Right lobe of liver (tissue), 6 donors: ENCODE results near the gene PPP6R3. TPM values are rescaled to one million over a fixed set of nuclear protein-coding genes. Genes with fewer than 3 reads are reported as not detected.

Experiments used
- ATAC-seq, 4 donors: fragments of 200-7000 bp; cut with Tn5 transposase; one replicate each; pipeline ENCODE4 v1.9.1; 2020; ENCODE audit warnings: mild to moderate bottlenecking in 4 of 4, moderate library complexity in 4 of 4
- DNase-seq, 3 donors: peaks; one replicate each; pipeline ENCODE4 v3.0.0-alpha.2; 2020
- H3K27ac ChIP-seq, 3 donors: fragments of 200-600 bp; one replicate each; pipeline ENCODE4 v1.8.0; 2022
- H3K27me3 ChIP-seq, 2 donors: fragments of 200-600 bp; one replicate each; pipeline ENCODE4 v1.8.0; 2022
- H3K36me3 ChIP-seq, 4 donors: fragments of 200-600 bp; sonication (generic) in 1 of 4; one replicate each; pipeline versions ENCODE4 v1.5.1 to v1.8.0; 2017 to 2022; ENCODE audit warnings: control low read depth in 1 of 4
- H3K4me1 ChIP-seq, 4 donors: fragments of 200-600 bp; sonication (generic) in 1 of 4; one replicate each; pipeline versions ENCODE4 v1.5.1 to v1.8.0; 2017 to 2022; ENCODE audit warnings: control low read depth in 1 of 4
- H3K4me3 ChIP-seq, 3 donors: fragments of 200-600 bp; one replicate each; pipeline ENCODE4 v1.8.0; 2022
- H3K9me3 ChIP-seq, 4 donors: fragments of 200-600 bp; sonication (generic) in 1 of 4; one replicate each; pipeline versions ENCODE4 v1.5.1 to v1.8.0; 2017 to 2022; ENCODE audit warnings: control low read depth in 1 of 4
- CTCF ChIP-seq, 4 donors: fragments of 200-600 bp in 3 of 4; fragments of 450-650 bp in 1 of 4; IDR thresholded peaks; one replicate each; pipeline versions ENCODE4 v1.5.1 to v1.8.0; 2016 to 2022; ENCODE audit warnings: antibody characterized with exemption in 4 of 4, mild to moderate bottlenecking in 2 of 4
- POLR2A ChIP-seq: fragments of 450-650 bp; IDR thresholded peaks from one replicate; pipeline ENCODE4 v1.6.1; 2017; ENCODE audit warnings: antibody characterized with exemption, mild to moderate bottlenecking
- WGBS: methylation state at CpG from one replicate; pipeline ENCODE4 v1.1.6; 2018; ENCODE audit warnings: low coverage, low lambda C conversion rate; ENCODE audit not compliant: insufficient coverage; ENCODE audit errors: missing lambda C conversion rate; 5-methylcytosine and 5-hydroxymethylcytosine counted together
- intact Hi-C, 2 donors: fragments of 100-400 bp; cut with DNase I; formaldehyde crosslinking; loops; one replicate each; pipeline versions ENCODE4 v1.11.2 to v1.14.1; 2022
- total RNA-seq, 6 experiments: library from RNA; depleted of rRNA in 2 of 6; stranded (reverse); fragments of >200 nt in 2 of 6; fragmentation: NEBNext Ultra II Directional in 3 of 6; extraction: Animal tissue kit (Norgen Biotek cat#: 25700) in 3 of 6; gene quantifications; one replicate each; pipeline versions ENCODE4 v1.1.0 to v1.2.4, GENCODE V29; 2016 to 2023
- donor health status: DM: no; HTN: yes; CAD: no.
- donor health status: DM: no; HTN: no; CAD: no.
- donor health status: DM: no; HTN: no; CAD: no.
- donor health status: DM: no; HTN: yes; CAD: no.
- donor health status: DM: no; HTN: yes; CAD: no.

PPP6R3 gene
- total RNA-seq, 6 experiments from 2014 or later = 35.8 to 48.3 (median 39.2) TPM

GRCh38 chr11:68532727-68533369, 72.3 kb downstream of the PPP6R3 start:
- Histone ChIP-seq H3K27me3 (no peaks in the 10 kb centered on the region), H3K4me1 (peaks cover 0 to 7% (median 3%) of the 10 kb centered on the region in 4 donors), H3K27ac (peak overlapping the region in 1 of 3 donors; percentile 8), H3K36me3 (peaks cover 0 to 4% (median 2%) of the 10 kb centered on the region in 4 donors), H3K9me3 (no peaks in the 10 kb centered on the region), H3K4me3 (no peak overlapping the region)
- 62% methylated on average over 4 of the region's 5 CpGs for WGBS
- intact Hi-C loops = no loop called here
- DNase-seq = no peak
- TF ChIP-seq CTCF (IDR thresholded peaks at IDR 0.05) = no peak
- TF ChIP-seq POLR2A = no peak
- ATAC-seq = peak; percentile 73 to 84 (median 78)

GRCh38 chr11:68533945-68534344, 73.4 kb downstream of the PPP6R3 start:
- Histone ChIP-seq H3K27ac (no peak overlapping the region), H3K4me1 (peaks cover 0 to 7% (median 3%) of the 10 kb centered on the region in 4 donors), H3K36me3 (peaks cover 0 to 13% (median 3%) of the 10 kb centered on the region in 4 donors), H3K9me3 (no peaks in the 10 kb centered on the region), H3K4me3 (no peak overlapping the region), H3K27me3 (no peaks in the 10 kb centered on the region)
- 92% methylated on average over 7 of the region's 7 CpGs for WGBS
- ATAC-seq = no peak
- no peak for DNase-seq
- no peak for TF ChIP-seq CTCF (IDR thresholded peaks at IDR 0.05)
- TF ChIP-seq POLR2A = no peak
- intact Hi-C loops = no loop called here

- no peak overlapping the region for H3K27ac ChIP-seq
- no peak for DNase-seq
- TF ChIP-seq POLR2A (no peak), CTCF (IDR thresholded peaks at IDR 0.05) (no peak)
- 88% methylated on average over 7 of the region's 8 CpGs for WGBS
- ATAC-seq = no peak
- H3K9me3 ChIP-seq = no peaks in the 10 kb centered on the region
- H3K27me3 ChIP-seq = no peaks in the 10 kb centered on the region
- peaks cover 0 to 7% (median 3%) of the 10 kb centered on the region in 4 donors for H3K4me1 ChIP-seq
- intact Hi-C loops = no loop called here
- peaks cover 0 to 20% (median 3%) of the 10 kb centered on the region in 4 donors for H3K36me3 ChIP-seq
- no peak overlapping the region for H3K4me3 ChIP-seq
Observed at GRCh38 chr11:68535098-68535497, 74.5 kb downstream of the PPP6R3 start.

GRCh38 chr11:68536706-68537105, 76.2 kb downstream of the PPP6R3 start:
- Histone ChIP-seq H3K4me1 (peaks cover 0 to 7% (median 3%) of the 10 kb centered on the region in 4 donors), H3K36me3 (peaks cover 0 to 16% (median 3%) of the 10 kb centered on the region in 4 donors), H3K9me3 (no peaks in the 10 kb centered on the region), H3K4me3 (no peak overlapping the region), H3K27me3 (no peaks in the 10 kb centered on the region), H3K27ac (no peak overlapping the region)
- no peak for DNase-seq
- TF ChIP-seq CTCF (IDR thresholded peaks at IDR 0.05) (no peak), POLR2A (no peak)
- intact Hi-C loops = no loop called here
- WGBS = 93% methylated on average over 2 of the region's 2 CpGs
- ATAC-seq = no peak
